Activated B cell treated with CpG ODN at 0.5 μM for 24 hours (primary cell): ENCODE results near the gene PCDH17. TPM values are rescaled to one million over a fixed set of nuclear protein-coding genes. Genes with fewer than 3 reads are reported as not detected.

Source experiments
- ATAC-seq: fragments of 200-7000 bp; cut with Tn5 transposase; one replicate; pipeline ENCODE4 v1.10.0; 2021; ENCODE audit warnings: low read depth, mild to moderate bottlenecking, moderate library complexity
- CTCF ChIA-PET: fragments of 350-600 bp; sonication (Branson Sonifier 250); formaldehyde crosslinking; loops from one replicate; lab custom pipeline; 2021; ENCODE audit warnings: antibody characterized with exemption; lab: Charles Lee
- POLR2A ChIA-PET: fragments of 350-600 bp; sonication (Branson Sonifier 250); formaldehyde crosslinking; loops from one replicate; lab custom pipeline; 2021; ENCODE audit warnings: antibody characterized with exemption; lab: Charles Lee
- DNase-seq: peaks from one replicate; pipeline ENCODE4 v3.0.0; 2022
- H3K27ac Mint-ChIP-seq: one replicate; pipeline ENCODE4 v1.8.0; 2020; ENCODE audit warnings: mixed read lengths
- H3K27me3 Mint-ChIP-seq: one replicate; pipeline ENCODE4 v1.8.0; 2021; ENCODE audit warnings: mixed read lengths
- H3K36me3 Mint-ChIP-seq: one replicate; pipeline ENCODE4 v1.8.0; 2021; ENCODE audit warnings: low read depth, mixed read lengths
- H3K4me1 Mint-ChIP-seq: one replicate; pipeline ENCODE4 v1.8.0; 2021; ENCODE audit warnings: mixed read lengths
- H3K4me3 Mint-ChIP-seq: one replicate; pipeline ENCODE4 v1.8.0; 2020; ENCODE audit warnings: mild to moderate bottlenecking, mixed read lengths
- H3K9me3 Mint-ChIP-seq: one replicate; pipeline ENCODE4 v1.8.0; 2020; ENCODE audit warnings: mixed read lengths
- intact Hi-C: fragments of 100-400 bp; cut with micrococcal nuclease; formaldehyde crosslinking; loops from one replicate; pipeline ENCODE4 v1.15.1; 2024
- total RNA-seq: library from RNA; stranded (reverse); gene quantifications from 2 replicates; pipeline ENCODE4 v1.2.3, GENCODE V29; 2022
- TF ChIP-seq, protein P1 (sequence below): fragments of 200-600 bp; IDR thresholded peaks from one replicate; pipeline ENCODE4 v1.8.0; 2022; ENCODE audit warnings: antibody characterized with exemption, mild to moderate bottlenecking

PCDH17 gene
- total RNA-seq, 1 donor from 2014 or later, result not detected

DNA sequence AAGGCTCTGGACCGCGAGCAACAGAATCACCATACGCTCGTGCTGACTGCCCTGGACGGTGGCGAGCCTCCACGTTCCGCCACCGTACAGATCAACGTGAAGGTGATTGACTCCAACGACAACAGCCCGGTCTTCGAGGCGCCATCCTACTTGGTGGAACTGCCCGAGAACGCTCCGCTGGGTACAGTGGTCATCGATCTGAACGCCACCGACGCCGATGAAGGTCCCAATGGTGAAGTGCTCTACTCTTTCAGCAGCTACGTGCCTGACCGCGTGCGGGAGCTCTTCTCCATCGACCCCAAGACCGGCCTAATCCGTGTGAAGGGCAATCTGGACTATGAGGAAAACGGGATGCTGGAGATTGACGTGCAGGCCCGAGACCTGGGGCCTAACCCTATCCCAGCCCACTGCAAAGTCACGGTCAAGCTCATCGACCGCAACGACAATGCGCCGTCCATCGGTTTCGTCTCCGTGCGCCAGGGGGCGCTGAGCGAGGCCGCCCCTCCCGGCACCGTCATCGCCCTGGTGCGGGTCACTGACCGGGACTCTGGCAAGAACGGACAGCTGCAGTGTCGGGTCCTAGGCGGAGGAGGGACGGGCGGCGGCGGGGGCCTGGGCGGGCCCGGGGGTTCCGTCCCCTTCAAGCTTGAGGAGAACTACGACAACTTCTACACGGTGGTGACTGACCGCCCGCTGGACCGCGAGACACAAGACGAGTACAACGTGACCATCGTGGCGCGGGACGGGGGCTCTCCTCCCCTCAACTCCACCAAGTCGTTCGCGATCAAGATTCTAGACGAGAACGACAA is 1.8 kb downstream of the PCDH17 start:
- Mint-ChIP-seq H3K27me3 (peaks cover 59% of the 10 kb centered on the region), H3K4me1 (peaks cover 37% of the 10 kb centered on the region)
- CTCF ChIA-PET, result no interaction called here

DNA sequence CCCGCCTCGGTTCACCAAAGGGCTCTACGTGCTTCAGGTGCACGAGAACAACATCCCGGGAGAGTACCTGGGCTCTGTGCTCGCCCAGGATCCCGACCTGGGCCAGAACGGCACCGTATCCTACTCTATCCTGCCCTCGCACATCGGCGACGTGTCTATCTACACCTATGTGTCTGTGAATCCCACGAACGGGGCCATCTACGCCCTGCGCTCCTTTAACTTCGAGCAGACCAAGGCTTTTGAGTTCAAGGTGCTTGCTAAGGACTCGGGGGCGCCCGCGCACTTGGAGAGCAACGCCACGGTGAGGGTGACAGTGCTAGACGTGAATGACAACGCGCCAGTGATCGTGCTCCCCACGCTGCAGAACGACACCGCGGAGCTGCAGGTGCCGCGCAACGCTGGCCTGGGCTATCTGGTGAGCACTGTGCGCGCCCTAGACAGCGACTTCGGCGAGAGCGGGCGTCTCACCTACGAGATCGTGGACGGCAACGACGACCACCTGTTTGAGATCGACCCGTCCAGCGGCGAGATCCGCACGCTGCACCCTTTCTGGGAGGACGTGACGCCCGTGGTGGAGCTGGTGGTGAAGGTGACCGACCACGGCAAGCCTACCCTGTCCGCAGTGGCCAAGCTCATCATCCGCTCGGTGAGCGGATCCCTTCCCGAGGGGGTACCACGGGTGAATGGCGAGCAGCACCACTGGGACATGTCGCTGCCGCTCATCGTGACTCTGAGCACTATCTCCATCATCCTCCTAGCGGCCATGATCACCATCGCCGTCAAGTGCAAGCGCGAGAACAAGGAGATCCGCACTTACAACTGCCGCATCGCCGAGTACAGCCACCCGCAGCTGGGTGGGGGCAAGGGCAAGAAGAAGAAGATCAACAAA is 2.6 kb downstream of the PCDH17 start:
- TF ChIP-seq, protein P1, sequence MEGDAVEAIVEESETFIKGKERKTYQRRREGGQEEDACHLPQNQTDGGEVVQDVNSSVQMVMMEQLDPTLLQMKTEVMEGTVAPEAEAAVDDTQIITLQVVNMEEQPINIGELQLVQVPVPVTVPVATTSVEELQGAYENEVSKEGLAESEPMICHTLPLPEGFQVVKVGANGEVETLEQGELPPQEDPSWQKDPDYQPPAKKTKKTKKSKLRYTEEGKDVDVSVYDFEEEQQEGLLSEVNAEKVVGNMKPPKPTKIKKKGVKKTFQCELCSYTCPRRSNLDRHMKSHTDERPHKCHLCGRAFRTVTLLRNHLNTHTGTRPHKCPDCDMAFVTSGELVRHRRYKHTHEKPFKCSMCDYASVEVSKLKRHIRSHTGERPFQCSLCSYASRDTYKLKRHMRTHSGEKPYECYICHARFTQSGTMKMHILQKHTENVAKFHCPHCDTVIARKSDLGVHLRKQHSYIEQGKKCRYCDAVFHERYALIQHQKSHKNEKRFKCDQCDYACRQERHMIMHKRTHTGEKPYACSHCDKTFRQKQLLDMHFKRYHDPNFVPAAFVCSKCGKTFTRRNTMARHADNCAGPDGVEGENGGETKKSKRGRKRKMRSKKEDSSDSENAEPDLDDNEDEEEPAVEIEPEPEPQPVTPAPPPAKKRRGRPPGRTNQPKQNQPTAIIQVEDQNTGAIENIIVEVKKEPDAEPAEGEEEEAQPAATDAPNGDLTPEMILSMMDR, result no peak
- ChIA-PET CTCF (no interaction called here), POLR2A (no interaction called here)
- Mint-ChIP-seq H3K4me3 (no peak overlapping the region), H3K36me3 (no peaks in the 10 kb centered on the region), H3K27me3 (peaks cover 51% of the 10 kb centered on the region), H3K4me1 (peaks cover 30% of the 10 kb centered on the region), H3K27ac (no peak overlapping the region), H3K9me3 (no peaks in the 10 kb centered on the region)
- ATAC-seq (no peak), DNase-seq (no peak)
- intact Hi-C loops, result no loop called here

More for the DNA sequence above, 1.8 kb downstream of the PCDH17 start:
- H3K9me3 Mint-ChIP-seq, result no peaks in the 10 kb centered on the region
- no peak for ATAC-seq
- H3K27ac Mint-ChIP-seq, result no peak overlapping the region
- no peak for DNase-seq
- no peaks in the 10 kb centered on the region for H3K36me3 Mint-ChIP-seq
- POLR2A ChIA-PET, result no interaction called here
- intact Hi-C loops, result no loop called here
- H3K4me3 Mint-ChIP-seq, result no peak overlapping the region
- TF ChIP-seq, protein P1, result no peak

DNA sequence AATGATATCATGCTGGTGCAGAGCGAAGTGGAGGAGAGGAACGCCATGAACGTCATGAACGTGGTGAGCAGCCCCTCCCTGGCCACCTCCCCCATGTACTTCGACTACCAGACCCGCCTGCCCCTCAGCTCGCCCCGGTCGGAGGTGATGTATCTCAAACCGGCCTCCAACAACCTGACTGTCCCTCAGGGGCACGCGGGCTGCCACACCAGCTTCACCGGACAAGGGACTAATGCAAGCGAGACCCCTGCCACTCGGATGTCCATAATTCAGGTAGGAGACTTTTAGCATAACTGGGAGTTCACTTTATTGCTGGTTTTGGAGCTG is 3.3 kb downstream of the PCDH17 start:
- POLR2A ChIA-PET, result no interaction called here
- ATAC-seq, result no peak
- Mint-ChIP-seq H3K9me3 (no peaks in the 10 kb centered on the region), H3K4me1 (peaks cover 24% of the 10 kb centered on the region), H3K4me3 (no peak overlapping the region), H3K27me3 (peaks cover 45% of the 10 kb centered on the region), H3K27ac (no peak overlapping the region), H3K36me3 (no peaks in the 10 kb centered on the region)
- TF ChIP-seq, protein P1, result no peak
- intact Hi-C loops, result no loop called here
- CTCF ChIA-PET, result no interaction called here
- DNase-seq, result no peak

DNA sequence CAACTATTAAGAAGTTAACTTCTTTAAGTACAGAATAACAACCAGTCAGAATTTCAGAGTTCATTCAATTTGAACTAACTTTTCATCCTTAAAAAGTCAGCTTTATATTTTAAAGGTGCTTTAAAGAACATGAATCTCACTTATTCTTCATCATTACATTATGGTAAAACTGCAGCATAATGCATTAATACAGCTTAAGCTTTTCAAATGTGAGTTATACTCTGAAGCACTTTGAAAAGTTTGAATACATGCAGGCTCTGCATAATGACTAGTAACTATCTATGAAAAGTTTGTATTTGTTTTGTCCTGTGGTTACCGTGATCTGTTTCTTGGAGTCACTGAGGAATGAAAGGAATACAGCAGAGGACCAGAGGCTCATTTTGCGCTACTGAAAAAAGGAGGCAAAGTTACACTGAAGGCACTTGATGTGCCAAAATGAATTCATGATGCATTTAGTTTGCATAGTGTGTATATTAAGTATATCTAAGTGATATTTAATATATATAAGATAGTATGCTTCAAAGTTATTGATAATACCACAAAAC is 4.1 kb downstream of the PCDH17 start:
- H3K27me3 Mint-ChIP-seq, result peaks cover 39% of the 10 kb centered on the region
- DNase-seq (no peak), ATAC-seq (no peak)
- ChIA-PET CTCF (no interaction called here), POLR2A (no interaction called here)
- H3K4me1 Mint-ChIP-seq, result peaks cover 16% of the 10 kb centered on the region
- intact Hi-C loops, result no loop called here
- TF ChIP-seq, protein P1, result no peak
- no peak overlapping the region for H3K27ac Mint-ChIP-seq
- H3K4me3 Mint-ChIP-seq, result no peak overlapping the region
- no peaks in the 10 kb centered on the region for H3K36me3 Mint-ChIP-seq
- no peaks in the 10 kb centered on the region for H3K9me3 Mint-ChIP-seq

DNA sequence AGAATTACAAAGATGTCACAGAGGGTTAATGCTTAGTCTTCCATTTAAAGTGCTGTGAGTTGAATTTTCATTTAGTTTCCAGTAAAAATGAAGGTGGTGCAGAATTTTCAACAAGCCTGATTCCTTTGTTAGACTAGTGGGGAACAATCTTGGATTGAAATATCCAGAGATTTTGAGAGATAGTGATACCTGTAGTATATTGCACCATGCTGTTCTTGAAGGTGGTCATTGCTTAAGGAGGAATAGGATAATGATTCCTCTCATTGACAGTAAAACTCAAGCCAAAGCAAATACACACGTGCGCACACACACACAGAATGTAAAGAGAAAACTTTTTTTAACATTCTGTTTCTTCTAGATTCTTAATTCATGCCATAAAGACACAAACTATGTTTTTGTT is 5.3 kb downstream of the PCDH17 start:
- ChIA-PET CTCF (no interaction called here), POLR2A (no interaction called here)
- no peak for DNase-seq
- Mint-ChIP-seq H3K4me1 (peaks cover 4% of the 10 kb centered on the region), H3K27me3 (peaks cover 27% of the 10 kb centered on the region), H3K9me3 (no peaks in the 10 kb centered on the region), H3K4me3 (no peak overlapping the region), H3K27ac (no peak overlapping the region), H3K36me3 (no peaks in the 10 kb centered on the region)
- intact Hi-C loops, result no loop called here
- no peak for ATAC-seq
- TF ChIP-seq, protein P1, result no peak
